Activated CD4-positive, CD25-positive, alpha-beta regulatory T cell treated with anti-CD3 and anti-CD28 coated beads, Interleukin-2, amount 50 U/mL, for 16 hours (primary cell): ENCODE data around the gene OOSP4B.
"Not testable (repeated sequence)": the region's sequence is repeated elsewhere in the genome, so short reads cannot be mapped to it uniquely, and the experiment has no call there.

Experiments used
- DNase-seq: peaks from one replicate; pipeline ENCODE4 v3.0.0-alpha.2; 2020; ENCODE audit warnings: low read depth, low spot score

OOSP4B gene

GRCh38 chr11:60059521-60060240 lies 42.7 kb downstream of the OOSP4B start:
- no peak for DNase-seq

DNA sequence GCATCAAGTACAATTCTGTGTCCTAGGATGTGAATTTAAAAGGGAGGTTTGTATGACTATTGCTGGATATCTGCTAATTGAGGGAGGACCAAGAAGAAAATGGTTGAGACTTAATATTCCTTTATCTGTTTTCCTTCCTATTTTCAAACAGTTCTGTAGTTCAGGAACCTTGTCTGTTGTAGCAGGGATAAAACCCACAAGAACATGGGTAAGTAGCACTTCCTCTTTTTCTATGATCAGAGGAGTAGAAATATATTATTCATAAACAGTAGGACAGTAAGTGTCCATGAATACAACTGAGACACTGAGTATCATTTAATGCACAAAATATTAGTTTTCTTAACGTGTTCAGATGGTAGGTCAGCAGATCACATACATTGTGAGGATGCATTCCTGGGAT lies 47.1 kb downstream of the OOSP4B start:
- DNase-seq: no peak

GRCh38 chr11:60065801-60066200 lies 48.8 kb downstream of the OOSP4B start:
- no peak for DNase-seq

DNA sequence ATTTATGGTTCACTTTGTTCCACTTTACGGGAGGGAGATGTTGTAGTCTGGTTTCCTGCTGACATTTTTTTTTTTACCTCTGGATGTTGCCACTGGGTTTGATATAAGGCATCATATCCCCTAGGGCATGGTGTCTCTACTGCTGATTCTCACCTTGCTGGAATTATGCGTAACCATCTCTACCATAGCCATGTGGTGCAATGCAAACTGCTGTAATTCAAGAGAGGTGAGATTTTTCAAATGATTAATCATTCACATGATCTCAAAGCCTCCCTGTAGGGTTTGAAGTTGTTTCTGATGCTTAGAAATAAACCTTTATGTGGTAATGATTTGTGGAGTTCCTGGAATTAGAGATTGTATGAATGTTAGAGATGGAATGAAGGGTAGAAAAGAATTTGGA lies 52.5 kb downstream of the OOSP4B start:
- no peak for DNase-seq

- DNase-seq: not testable (repeated sequence)
These were observed 54.7 kb downstream of the OOSP4B start for GRCh38 chr11:60071644-60072043.

DNA sequence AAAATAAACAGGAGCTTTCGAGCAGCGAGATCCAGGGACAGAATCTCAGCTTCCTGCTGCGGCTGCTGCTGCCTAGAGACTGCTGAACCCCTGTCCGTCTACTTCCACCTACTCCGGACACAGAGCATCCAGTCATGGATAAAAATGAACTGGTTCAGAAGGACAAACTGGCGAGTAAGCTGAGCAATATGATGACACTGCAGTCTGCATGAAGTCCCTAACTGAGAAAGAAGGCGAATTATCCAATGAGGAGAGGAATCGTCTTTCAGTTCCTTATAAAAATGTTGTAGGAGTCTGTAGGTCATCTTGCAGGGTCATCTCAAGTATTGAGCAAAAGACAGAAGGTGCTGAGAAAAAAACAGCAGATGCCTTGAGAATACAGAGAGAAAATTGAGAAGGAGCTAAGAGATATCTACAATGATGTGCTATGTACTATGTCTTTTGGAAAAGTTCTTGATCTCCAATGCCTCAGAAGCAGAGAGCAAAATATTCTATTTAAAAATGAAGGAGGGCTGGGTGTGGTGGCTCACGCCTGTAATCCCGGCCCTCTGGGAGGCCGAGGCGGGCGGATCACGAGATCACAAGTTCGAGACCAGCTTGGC lies 60.3 kb downstream of the OOSP4B start:
- no peak for DNase-seq

DNA sequence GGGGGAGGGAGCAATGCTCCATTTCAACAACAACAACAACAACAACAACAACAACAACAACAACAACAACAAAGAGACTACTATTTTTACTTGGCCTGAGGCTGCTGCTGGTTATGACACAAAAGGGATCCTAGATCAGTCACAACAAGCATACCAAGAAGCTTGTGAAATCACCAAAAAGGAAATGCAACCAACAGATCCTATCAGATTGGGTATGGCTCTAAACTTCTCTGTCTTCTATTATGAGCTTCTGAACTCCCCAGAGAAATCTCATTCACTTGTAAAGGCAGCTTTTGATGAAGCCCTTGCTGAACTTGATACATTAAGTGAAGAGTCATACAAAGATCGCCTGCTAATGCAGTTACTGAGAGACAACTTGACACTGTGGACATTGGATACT lies 61.0 kb downstream of the OOSP4B start:
- no peak for DNase-seq

- no peak for DNase-seq
These were observed 61.8 kb downstream of the OOSP4B start for GRCh38 chr11:60078745-60079144.

DNA sequence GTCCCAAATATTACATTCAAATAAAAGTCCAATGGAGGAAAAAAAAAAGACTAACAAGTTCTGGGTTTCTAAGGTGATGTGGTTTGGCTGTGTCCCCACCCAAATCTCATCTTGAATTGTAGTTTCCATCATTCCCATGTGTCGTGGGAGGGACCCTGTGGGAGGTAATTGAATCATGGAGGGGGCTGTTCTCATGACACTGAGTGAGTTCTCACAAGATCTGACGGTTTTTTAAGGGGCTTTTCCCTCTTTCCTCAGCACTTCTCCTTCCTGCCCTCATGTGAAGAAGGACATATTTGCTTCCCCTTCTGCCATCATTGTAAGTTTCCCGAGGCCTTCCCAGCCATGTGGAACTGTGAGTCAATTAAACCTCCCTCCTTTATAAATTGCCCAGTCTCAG lies 63.6 kb downstream of the OOSP4B start:
- no peak for DNase-seq
